Hepatocyte (in vitro differentiated cells): ENCODE data around the gene EFL1.

Experiments used
- CTCF ChIP-seq: fragments of 200-600 bp; sonication (generic); IDR thresholded peaks from 2 replicates; pipeline ENCODE4 v1.5.1; 2016; ENCODE audit warnings: antibody characterized with exemption, mild to moderate bottlenecking; ENCODE audit not compliant: poor library complexity
- EZH2phosphoT487 ChIP-seq: fragments of 200-600 bp; sonication (generic); IDR thresholded peaks from one replicate; pipeline ENCODE4 v1.6.1; 2018; ENCODE audit warnings: antibody characterized with exemption, mild to moderate bottlenecking, low read depth, moderate library complexity; ENCODE audit not compliant: unreplicated experiment, severe bottlenecking

GRCh38 chr15:82114660-82115059 lies 147.9 kb downstream of the EFL1 start:
- TF ChIP-seq EZH2phosphoT487 (no peak), CTCF (no peak)
